Stimulated activated CD4-positive, alpha-beta T cell treated with anti-CD3 and anti-CD28 coated beads, Interleukin-12 subunit alpha, Interleukin-12 subunit beta, amount 100 ng/mL, for 4 hours (primary cell): ENCODE measurements around the gene IL1RAPL2.

Experiments used
- DNase-seq: peaks from one replicate; pipeline ENCODE4 v3.0.0-alpha.2; 2020

Gene IL1RAPL2

GRCh38 chrX:105475801-105476200, 909.8 kb downstream of the IL1RAPL2 start:
- DNase-seq: no peak

GRCh38 chrX:105477351-105477750, 911.4 kb downstream of the IL1RAPL2 start:
- no peak for DNase-seq

GRCh38 chrX:105480646-105481310, 914.8 kb downstream of the IL1RAPL2 start:
- DNase-seq: no peak

GRCh38 chrX:105483011-105483410, 917.0 kb downstream of the IL1RAPL2 start:
- DNase-seq: no peak

GRCh38 chrX:105488716-105489115, 922.7 kb downstream of the IL1RAPL2 start:
- DNase-seq: no peak

- DNase-seq: no peak
These were observed 929.4 kb downstream of the IL1RAPL2 start for GRCh38 chrX:105495376-105495775.

- DNase-seq: no peak
These were observed 936.3 kb downstream of the IL1RAPL2 start for GRCh38 chrX:105502336-105502735.

- DNase-seq: no peak
These were observed 949.6 kb downstream of the IL1RAPL2 start for GRCh38 chrX:105515561-105515960.

GRCh38 chrX:105526431-105526830, 960.4 kb downstream of the IL1RAPL2 start:
- no peak for DNase-seq

GRCh38 chrX:105527759-105528158, 961.8 kb downstream of the IL1RAPL2 start:
- DNase-seq: no peak

GRCh38 chrX:105533951-105534350, 968.0 kb downstream of the IL1RAPL2 start:
- no peak for DNase-seq

GRCh38 chrX:105543283-105543682, 977.3 kb downstream of the IL1RAPL2 start:
- no peak for DNase-seq

GRCh38 chrX:105550043-105550663, 984.2 kb downstream of the IL1RAPL2 start:
- DNase-seq: no peak

- DNase-seq: no peak
These were observed 986.4 kb downstream of the IL1RAPL2 start for GRCh38 chrX:105552395-105552794.

GRCh38 chrX:105553118-105553517, 987.1 kb downstream of the IL1RAPL2 start:
- DNase-seq: no peak

- DNase-seq: no peak
These were observed 998.5 kb downstream of the IL1RAPL2 start for GRCh38 chrX:105564501-105564900.

GRCh38 chrX:105565856-105566255, 999.9 kb downstream of the IL1RAPL2 start:
- DNase-seq: no peak

- DNase-seq: no peak
These were observed 1001.1 kb downstream of the IL1RAPL2 start for GRCh38 chrX:105567082-105567481.

GRCh38 chrX:105608745-105609144, 1042.7 kb downstream of the IL1RAPL2 start:
- DNase-seq: no peak

- no peak for DNase-seq
These were observed 1043.5 kb downstream of the IL1RAPL2 start for GRCh38 chrX:105609530-105609929.

- DNase-seq: no peak
These were observed 1044.4 kb downstream of the IL1RAPL2 start for GRCh38 chrX:105610411-105610810.

- no peak for DNase-seq
These were observed 1052.5 kb downstream of the IL1RAPL2 start for GRCh38 chrX:105618393-105619101.

GRCh38 chrX:105634180-105634579, 1068.2 kb downstream of the IL1RAPL2 start:
- DNase-seq: no peak

- no peak for DNase-seq
These were observed 1069.8 kb downstream of the IL1RAPL2 start for GRCh38 chrX:105635794-105636193.
